HG03432 (cell line): ENCODE results near the gene PRPF40A.
A peak's percentile ranks its signal among the peaks of the same experiment; 100 is the strongest.

Experiments used
- ATAC-seq: cut with Tn5 transposase; IDR thresholded peaks from one replicate; pipeline ENCODE4 v1.9.1; 2021; ENCODE audit warnings: mild to moderate bottlenecking, moderate library complexity; ENCODE audit not compliant: unreplicated experiment

PRPF40A gene

GRCh38 chr2:152718076-152718908 is 1.0 kb upstream of the PRPF40A start, which contains the start of gene ARL6IP6:
Gene ARL6IP6 (plus strand): TSS chr2:152718620. CDS start chr2:152718625, 5 bp downstream.
- peak; percentile 75 for ATAC-seq

- ATAC-seq = no peak
Observed at GRCh38 chr2:152716805-152717227, 445 bp downstream of the PRPF40A start.

DNA sequence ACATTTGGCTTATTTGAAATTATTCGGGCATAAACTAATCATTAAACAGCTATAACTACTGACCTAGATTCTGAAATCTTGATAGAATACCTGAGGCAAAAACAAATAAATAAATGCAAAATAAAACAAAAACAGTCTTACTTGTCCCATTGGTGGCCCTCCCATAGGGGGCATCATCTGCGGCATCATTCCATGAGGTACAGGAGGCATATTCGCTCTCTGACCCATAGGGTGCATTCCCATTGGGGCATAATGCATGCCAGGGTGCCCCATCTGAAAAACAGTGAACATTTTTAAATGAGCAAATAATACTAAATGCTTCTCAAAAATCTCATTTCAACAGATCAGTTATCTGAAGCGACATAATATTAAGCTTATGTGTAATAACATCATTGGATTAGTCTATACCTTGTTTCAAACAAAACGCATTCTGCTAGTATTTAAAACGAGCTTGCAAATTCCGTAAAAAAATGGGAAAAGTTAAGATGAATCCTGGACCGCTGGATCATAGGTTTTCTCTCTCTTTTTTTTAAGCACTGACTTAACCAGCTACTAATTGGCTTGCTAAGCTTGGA is 1.3 kb downstream of the PRPF40A start:
- no peak for ATAC-seq

DNA sequence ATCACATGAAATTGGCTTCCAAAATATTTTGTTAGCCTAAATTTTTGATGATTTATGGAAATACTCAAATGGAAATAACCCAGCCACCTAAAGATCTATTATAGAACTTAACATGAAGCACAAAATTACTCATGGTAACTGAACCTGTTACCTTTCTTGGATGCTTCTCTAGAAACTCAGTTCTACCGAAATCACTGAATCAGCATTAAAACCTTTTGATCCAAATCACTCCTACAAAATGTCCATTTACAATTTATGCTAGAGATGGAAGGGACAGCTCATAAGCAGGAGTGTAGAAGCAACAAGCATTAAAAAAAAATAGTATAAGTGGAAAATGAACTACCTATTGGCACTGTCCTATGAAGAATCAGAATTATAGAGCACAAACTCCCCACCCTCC is 2.1 kb downstream of the PRPF40A start:
- no peak for ATAC-seq

DNA sequence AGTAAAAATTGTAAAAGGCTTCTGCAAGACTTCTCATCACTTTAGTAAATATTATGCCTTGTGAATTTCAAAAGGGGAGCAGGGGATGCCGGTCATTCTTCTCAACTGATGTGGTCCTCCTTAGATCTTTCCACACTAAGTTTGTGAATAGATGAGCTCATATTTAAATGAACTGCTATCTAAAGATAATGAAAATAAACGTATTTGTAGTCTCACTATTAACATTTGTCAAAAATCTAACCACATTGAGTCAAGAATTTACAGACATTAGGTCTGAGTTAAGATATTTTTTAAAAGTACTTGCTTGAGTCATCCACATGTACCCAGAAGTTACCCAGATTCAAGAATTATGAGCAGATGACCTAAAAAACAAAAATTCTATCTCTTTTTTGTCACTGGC is 6.5 kb downstream of the PRPF40A start:
- ATAC-seq = no peak

GRCh38 chr2:152708742-152709141 is 8.5 kb downstream of the PRPF40A start:
- no peak for ATAC-seq

GRCh38 chr2:152706477-152707021 is 10.7 kb downstream of the PRPF40A start:
- no peak for ATAC-seq

DNA sequence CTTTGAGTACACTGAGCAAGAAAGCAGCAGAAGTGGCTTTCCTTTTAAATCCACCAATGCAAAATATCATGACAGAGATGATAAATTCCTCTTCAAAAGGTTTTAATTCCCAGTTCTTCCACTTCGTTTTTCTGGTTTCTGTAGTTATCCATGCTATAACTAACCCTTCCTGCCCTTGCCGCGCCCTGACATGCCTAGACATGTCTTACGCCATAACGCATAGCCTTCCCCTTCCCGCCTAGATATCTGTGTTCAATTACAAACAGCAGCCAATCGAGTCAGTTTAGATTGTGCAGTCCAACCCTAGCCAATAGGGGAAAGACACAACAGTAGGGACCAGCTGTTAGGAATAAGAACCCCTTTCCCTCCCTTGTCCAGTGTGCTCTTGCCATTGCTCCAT is 16.1 kb downstream of the PRPF40A start:
- ATAC-seq = no peak

GRCh38 chr2:152696476-152696875 is 20.8 kb downstream of the PRPF40A start:
- no peak for ATAC-seq

- no peak for ATAC-seq
Observed at GRCh38 chr2:152695763-152696162, 21.5 kb downstream of the PRPF40A start.

- ATAC-seq = peak; percentile 53
Observed at GRCh38 chr2:152694161-152694661, 23.1 kb downstream of the PRPF40A start.

- peak; percentile 92 for ATAC-seq
Observed at GRCh38 chr2:152693033-152693432, 24.2 kb downstream of the PRPF40A start.

GRCh38 chr2:152686321-152686720 is 30.9 kb downstream of the PRPF40A start:
- no peak for ATAC-seq

GRCh38 chr2:152683400-152683799 is 33.9 kb downstream of the PRPF40A start:
- no peak for ATAC-seq

DNA sequence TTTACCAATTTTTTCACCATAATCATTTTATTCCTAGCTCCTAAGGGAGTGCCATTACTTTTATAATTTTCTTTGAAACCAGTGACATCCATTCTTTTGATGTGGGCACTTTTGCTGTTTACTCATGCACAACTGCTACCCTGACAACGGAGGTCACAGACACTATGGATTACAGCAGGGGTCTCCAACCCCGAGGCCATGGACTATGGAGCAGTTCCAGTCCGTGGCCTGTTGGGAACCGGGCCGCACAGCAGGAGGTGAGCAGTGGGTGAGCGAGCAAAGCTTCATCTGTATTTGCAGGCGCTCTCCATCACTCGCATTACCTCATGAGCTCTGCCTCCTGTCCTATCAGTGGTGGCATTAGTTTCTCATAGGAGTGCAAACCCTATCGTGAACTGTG is 34.6 kb downstream of the PRPF40A start:
- ATAC-seq = no peak

DNA sequence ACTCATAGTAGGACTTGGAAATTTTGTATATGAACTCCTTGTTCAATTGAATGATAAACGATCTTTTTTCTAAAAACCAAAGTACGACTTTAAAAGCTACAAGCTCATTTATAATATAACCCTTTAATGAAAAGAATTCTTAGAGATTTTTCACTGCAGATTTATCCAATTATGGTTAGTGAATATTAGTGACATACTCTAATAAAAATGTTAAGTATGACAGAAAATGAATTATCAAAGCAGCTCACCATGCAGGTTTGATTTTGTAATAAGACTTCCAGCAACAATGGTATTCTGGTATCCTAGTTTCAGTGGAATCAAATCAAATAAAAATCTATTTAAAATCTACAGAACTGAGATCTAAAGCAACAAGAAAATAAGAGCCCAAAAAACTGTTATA is 38.5 kb downstream of the PRPF40A start:
- ATAC-seq = no peak

DNA sequence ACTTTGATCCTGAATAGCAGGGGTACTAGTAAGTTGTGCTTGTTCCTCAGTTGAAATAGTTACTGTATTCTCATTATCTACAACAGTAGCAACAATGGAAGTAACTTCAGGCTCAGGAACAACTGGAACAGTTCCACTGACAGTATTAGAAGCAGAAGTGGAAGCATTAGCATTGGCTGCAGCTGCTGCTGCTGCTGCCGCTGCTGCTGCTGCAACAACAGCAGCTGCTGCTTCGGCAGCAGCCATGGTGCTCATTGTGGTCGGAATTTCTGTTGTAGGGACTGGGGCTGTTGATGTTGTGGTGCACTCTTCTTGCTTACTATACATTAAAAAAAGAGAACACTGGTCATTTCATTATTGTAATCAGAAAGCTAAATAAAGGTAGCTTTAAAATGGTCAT is 40.8 kb downstream of the PRPF40A start:
- no peak for ATAC-seq

DNA sequence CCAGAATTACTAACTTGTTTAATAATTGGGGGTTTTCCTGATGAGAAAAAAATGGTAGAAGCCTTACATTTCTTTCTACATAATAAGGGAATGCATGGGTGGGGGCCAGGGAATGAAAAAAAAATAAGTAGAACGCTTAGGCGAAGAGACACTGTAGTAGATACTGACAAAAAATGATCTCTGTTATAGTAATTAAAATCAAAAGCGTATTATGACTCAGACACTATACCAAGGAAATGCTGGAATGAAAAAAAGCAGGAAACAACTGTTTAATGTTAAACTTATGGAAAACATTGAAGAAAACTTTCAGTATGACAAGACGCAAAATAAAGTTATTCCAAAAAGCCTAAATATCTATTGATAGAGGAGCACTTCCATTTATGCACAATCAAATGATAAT is 42.9 kb downstream of the PRPF40A start:
- ATAC-seq = no peak

DNA sequence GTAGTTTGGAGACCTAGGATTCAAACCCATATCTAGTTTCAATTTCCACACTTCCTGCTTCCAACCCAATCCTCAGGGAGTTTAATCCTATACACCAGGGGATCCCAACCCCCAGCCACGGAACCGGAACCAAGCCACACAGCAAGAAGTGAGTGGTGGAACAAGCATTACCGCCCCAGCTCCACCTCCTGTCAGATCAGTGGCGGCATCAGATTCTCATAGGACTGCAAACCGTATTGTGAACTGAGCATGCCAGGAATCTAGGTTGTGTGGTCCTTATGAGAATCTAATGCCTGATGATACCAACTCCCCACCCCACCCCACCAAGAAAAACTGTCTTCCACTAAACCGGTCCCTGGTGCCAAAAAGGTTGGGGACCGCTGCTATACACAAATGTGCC is 52.5 kb downstream of the PRPF40A start:
- ATAC-seq = no peak

DNA sequence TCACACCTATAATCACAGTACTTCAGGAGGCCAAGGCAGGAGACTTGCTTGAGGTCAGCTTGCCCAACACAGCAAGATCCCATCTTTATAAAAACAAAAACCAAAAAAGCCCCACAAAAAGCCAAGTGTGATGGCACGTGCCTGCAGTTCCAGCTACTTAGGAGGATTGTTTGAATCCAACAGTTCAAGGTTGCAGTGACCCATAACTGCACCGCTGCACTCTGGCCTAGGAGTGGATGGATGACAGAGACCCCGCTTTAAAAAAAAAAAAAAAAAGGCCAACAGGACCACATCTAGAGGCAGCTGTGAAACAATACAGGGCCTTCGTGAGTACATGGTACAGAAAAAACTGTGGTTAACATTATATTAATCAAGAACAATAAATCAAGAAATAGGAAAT is 56.2 kb downstream of the PRPF40A start:
- no peak for ATAC-seq

DNA sequence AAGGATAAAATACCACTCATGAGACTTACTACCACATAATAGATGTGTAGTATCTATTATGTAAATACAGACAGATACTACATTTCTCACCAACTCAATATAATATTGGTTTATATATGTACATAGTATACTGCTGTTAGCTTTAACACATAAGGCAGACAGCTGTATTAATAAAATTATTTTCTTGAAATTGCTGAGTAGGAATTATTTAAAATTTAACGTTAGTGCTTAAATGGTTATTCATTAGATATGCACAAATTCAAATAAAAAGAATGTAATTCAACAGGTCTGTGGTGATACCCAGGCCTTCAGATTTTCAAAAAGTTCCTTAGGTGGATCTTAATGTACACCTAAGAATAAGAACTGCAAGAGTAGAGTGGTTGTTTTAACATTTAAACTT is 59.0 kb downstream of the PRPF40A start:
- no peak for ATAC-seq

DNA sequence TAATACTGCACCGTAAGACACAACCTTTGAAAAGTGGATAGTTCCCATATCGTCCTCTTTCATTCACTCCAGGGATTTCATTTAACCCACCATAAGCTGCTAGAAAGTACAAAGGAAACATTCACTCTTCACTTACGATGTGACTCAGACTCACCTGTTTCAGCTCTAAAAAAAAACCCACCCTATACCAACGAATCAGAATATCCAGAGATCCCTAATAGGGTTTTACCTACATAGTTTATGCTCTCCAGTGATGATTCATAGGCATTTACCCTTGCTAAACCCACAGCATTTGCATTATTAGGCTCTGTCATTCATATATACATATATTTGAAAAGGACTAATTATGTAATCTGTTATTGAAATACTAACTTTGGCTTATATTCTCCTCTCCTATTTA is 60.2 kb downstream of the PRPF40A start:
- ATAC-seq = peak; percentile 78
